MM.1S (cell line): ENCODE measurements around the gene SEMA3D.

Source experiments
- DNase-seq: peaks from one replicate; pipeline ENCODE4 v3.0.0-alpha.2; 2015
- H2AFZ ChIP-seq: fragments of 300-600 bp; sonication (generic); 2 replicates; pipeline ENCODE4 v1.6.0; 2016; ENCODE audit warnings: antibody characterized with exemption, low read length
- H3F3A ChIP-seq: fragments of 300-600 bp; sonication (generic); 2 replicates; pipeline ENCODE4 v1.6.1; 2016; ENCODE audit warnings: mild to moderate bottlenecking, antibody characterized with exemption, low read length, moderate library complexity, mixed read lengths; ENCODE audit not compliant: insufficient read depth
- H3K27ac ChIP-seq: fragments of 300-600 bp; sonication (generic); 2 replicates; pipeline ENCODE4 v1.5.1; 2016; ENCODE audit warnings: mild to moderate bottlenecking, low read length
- H3K27me3 ChIP-seq: fragments of 300-600 bp; sonication (generic); replicated peaks from 2 replicates; pipeline ENCODE4 v1.6.0; 2016; ENCODE audit warnings: low read length; ENCODE audit not compliant: insufficient read depth
- H3K36me3 ChIP-seq: fragments of 300-600 bp; sonication (generic); replicated peaks from 2 replicates; pipeline ENCODE4 v1.6.1; 2016; ENCODE audit warnings: mild to moderate bottlenecking, low read length, mixed read lengths; ENCODE audit not compliant: insufficient read depth
- H3K4me1 ChIP-seq: fragments of 300-600 bp; sonication (generic); 2 replicates; pipeline ENCODE4 v1.6.1; 2016; ENCODE audit warnings: low read length, mixed read lengths
- H3K4me2 ChIP-seq: fragments of 300-600 bp; sonication (generic); 2 replicates; pipeline ENCODE4 v1.6.0; 2016; ENCODE audit warnings: low read depth, low read length
- H3K4me3 ChIP-seq: fragments of 300-600 bp; sonication (generic); 2 replicates; pipeline ENCODE4 v1.5.1; 2016; ENCODE audit warnings: low read length, mixed read lengths
- H3K79me2 ChIP-seq: fragments of 300-600 bp; sonication (generic); 2 replicates; pipeline ENCODE4 v1.6.1; 2016; ENCODE audit warnings: mixed run types, low read length, mixed read lengths
- H3K9ac ChIP-seq: fragments of 300-600 bp; sonication (generic); 2 replicates; pipeline ENCODE4 v1.6.1; 2016; ENCODE audit warnings: low read length, mixed read lengths
- H3K9me2 ChIP-seq: fragments of 300-600 bp; sonication (generic); replicated peaks from 2 replicates; pipeline ENCODE4 v1.6.1; 2016; ENCODE audit warnings: mild to moderate bottlenecking, low read length, mixed read lengths; ENCODE audit not compliant: insufficient read depth
- H3K9me3 ChIP-seq: fragments of 300-600 bp; sonication (generic); replicated peaks from 2 replicates; pipeline ENCODE4 v1.6.1; 2016; ENCODE audit warnings: mild to moderate bottlenecking, low read length, mixed read lengths; ENCODE audit not compliant: insufficient read depth
- H4K20me1 ChIP-seq: fragments of 300-600 bp; sonication (generic); 2 replicates; pipeline ENCODE4 v1.6.1; 2016; ENCODE audit warnings: mild to moderate bottlenecking, low read length, moderate library complexity, mixed read lengths; ENCODE audit not compliant: insufficient read depth
- EZH2 ChIP-seq: fragments of 300-600 bp; sonication (generic); optimal IDR thresholded peaks from 2 replicates; pipeline ENCODE3; 2017; ENCODE audit warnings: low read depth, mild to moderate bottlenecking, antibody characterized with exemption, low read length, mixed read lengths
- EZH2phosphoT487 ChIP-seq: fragments of 300-600 bp; sonication (generic); IDR thresholded peaks from 2 replicates; pipeline ENCODE4 v1.6.1; 2018; ENCODE audit warnings: antibody characterized with exemption, low read length
- TF ChIP-seq, protein P1 (sequence below): fragments of 300-600 bp; sonication (generic); IDR thresholded peaks from 2 replicates; pipeline ENCODE4 v1.5.1; 2016; ENCODE audit warnings: antibody characterized with exemption, low read length, mixed read lengths

SEMA3D gene

GRCh38 chr7:85097844-85098243 lies 89.0 kb downstream of the SEMA3D start:
- Histone ChIP-seq H3K9me2 (no peaks in the 10 kb centered on the region), H3K9ac (no peak overlapping the region), H3K79me2 (no peaks in the 10 kb centered on the region), H3K9me3 (no peaks in the 10 kb centered on the region), H2AFZ (no peak overlapping the region), H4K20me1 (no peaks in the 10 kb centered on the region), H3K27me3 (no peaks in the 10 kb centered on the region), H3K4me2 (no peak overlapping the region), H3K27ac (no peak overlapping the region), H3F3A (no peaks in the 10 kb centered on the region), H3K36me3 (no peaks in the 10 kb centered on the region), H3K4me3 (no peak overlapping the region), H3K4me1 (no peaks in the 10 kb centered on the region)
- DNase-seq: no peak
- TF ChIP-seq EZH2phosphoT487 (no peak), EZH2 (no peak)
- TF ChIP-seq, protein P1, sequence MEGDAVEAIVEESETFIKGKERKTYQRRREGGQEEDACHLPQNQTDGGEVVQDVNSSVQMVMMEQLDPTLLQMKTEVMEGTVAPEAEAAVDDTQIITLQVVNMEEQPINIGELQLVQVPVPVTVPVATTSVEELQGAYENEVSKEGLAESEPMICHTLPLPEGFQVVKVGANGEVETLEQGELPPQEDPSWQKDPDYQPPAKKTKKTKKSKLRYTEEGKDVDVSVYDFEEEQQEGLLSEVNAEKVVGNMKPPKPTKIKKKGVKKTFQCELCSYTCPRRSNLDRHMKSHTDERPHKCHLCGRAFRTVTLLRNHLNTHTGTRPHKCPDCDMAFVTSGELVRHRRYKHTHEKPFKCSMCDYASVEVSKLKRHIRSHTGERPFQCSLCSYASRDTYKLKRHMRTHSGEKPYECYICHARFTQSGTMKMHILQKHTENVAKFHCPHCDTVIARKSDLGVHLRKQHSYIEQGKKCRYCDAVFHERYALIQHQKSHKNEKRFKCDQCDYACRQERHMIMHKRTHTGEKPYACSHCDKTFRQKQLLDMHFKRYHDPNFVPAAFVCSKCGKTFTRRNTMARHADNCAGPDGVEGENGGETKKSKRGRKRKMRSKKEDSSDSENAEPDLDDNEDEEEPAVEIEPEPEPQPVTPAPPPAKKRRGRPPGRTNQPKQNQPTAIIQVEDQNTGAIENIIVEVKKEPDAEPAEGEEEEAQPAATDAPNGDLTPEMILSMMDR: no peak

DNA sequence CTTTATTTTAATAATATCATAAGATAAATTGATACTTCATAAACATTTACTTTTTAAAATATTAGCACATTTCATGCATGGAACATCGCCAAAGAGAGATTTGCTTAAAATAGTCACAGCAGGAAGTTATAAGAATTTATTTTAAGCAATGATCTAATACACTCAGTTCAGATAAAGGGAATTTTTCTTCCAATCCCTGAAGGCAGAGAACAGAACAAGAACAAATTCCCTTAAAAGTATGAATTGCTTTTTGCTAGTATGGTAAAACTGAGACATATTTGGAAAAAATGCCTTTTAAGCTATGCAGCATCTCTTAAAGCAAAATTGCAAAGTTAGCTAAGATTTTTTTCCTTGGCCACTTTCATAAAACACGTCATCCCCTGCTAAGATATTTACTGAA lies 91.0 kb downstream of the SEMA3D start:
- H4K20me1 ChIP-seq: no peaks in the 10 kb centered on the region
- H3K27ac ChIP-seq: no peak overlapping the region
- H2AFZ ChIP-seq: no peak overlapping the region
- no peaks in the 10 kb centered on the region for H3K9me3 ChIP-seq
- no peaks in the 10 kb centered on the region for H3K27me3 ChIP-seq
- no peaks in the 10 kb centered on the region for H3K79me2 ChIP-seq
- H3K4me3 ChIP-seq: no peak overlapping the region
- H3K9ac ChIP-seq: no peak overlapping the region
- H3K36me3 ChIP-seq: no peaks in the 10 kb centered on the region
- no peak for DNase-seq
- H3K4me2 ChIP-seq: no peak overlapping the region
- TF ChIP-seq, protein P1: no peak
- TF ChIP-seq EZH2phosphoT487 (no peak), EZH2 (no peak)
- no peaks in the 10 kb centered on the region for H3K9me2 ChIP-seq
- H3K4me1 ChIP-seq: no peaks in the 10 kb centered on the region
- H3F3A ChIP-seq: no peaks in the 10 kb centered on the region

- Histone ChIP-seq H3K79me2 (no peaks in the 10 kb centered on the region), H3K9ac (no peak overlapping the region), H3K4me3 (no peak overlapping the region), H3K36me3 (no peaks in the 10 kb centered on the region), H4K20me1 (no peaks in the 10 kb centered on the region), H3K27me3 (no peaks in the 10 kb centered on the region), H2AFZ (no peak overlapping the region), H3F3A (no peaks in the 10 kb centered on the region), H3K9me3 (no peaks in the 10 kb centered on the region), H3K4me2 (no peak overlapping the region), H3K27ac (no peak overlapping the region), H3K9me2 (no peaks in the 10 kb centered on the region), H3K4me1 (no peaks in the 10 kb centered on the region)
- no peak for TF ChIP-seq EZH2
- TF ChIP-seq EZH2phosphoT487: no peak
- TF ChIP-seq, protein P1: no peak
- no peak for DNase-seq
Measured at GRCh38 chr7:85095366-85095765, 91.5 kb downstream of the SEMA3D start.
